K562 (cell line): ENCODE data around the gene AP3B2. TPM values are rescaled to one million over a fixed set of nuclear protein-coding genes. Genes with fewer than 3 reads are reported as not detected.

Source experiments
- CBFA2T2 ChIP-seq: fragments of 450-650 bp; conservative IDR thresholded peaks from 2 replicates; pipeline ENCODE4 v1.6.1; 2017; ENCODE audit warnings: mild to moderate bottlenecking
- EHMT2 ChIP-seq: fragments of 450-650 bp; IDR thresholded peaks from 2 replicates; pipeline ENCODE4 v1.6.1; 2018; ENCODE audit warnings: antibody characterized with exemption
- HNRNPUL1 ChIP-seq: fragments of 200-400 bp; formaldehyde crosslinking; IDR thresholded peaks from 2 replicates; pipeline ENCODE4 v1.6.1; 2017; ENCODE audit warnings: low read length
- KDM4B ChIP-seq, 2 experiments: fragments of 450-650 bp in 1 of 2; sonication (generic) in 1 of 2; IDR thresholded peaks; 2 replicates each; pipeline ENCODE4 v1.6.1; 2016 to 2017; ENCODE audit warnings: borderline replicate concordance in 2 of 2, antibody characterized with exemption in 1 of 2, low read depth in 1 of 2, mild to moderate bottlenecking in 1 of 2
- TCF3 ChIP-seq: sonication (generic); formaldehyde crosslinking; IDR thresholded peaks from 2 replicates; pipeline ENCODE4 v1.4.0; 2020; ENCODE audit warnings: mild to moderate bottlenecking, missing genetic modification reagents
- ZNF347 ChIP-seq: fragments of 450-650 bp; formaldehyde crosslinking; IDR thresholded peaks from 2 replicates; pipeline ENCODE4 v1.4.0; 2020; ENCODE audit warnings: low read depth, mild to moderate bottlenecking, moderate library complexity
- ZNF518B ChIP-seq: fragments of 250-450 bp; sonication (Bioruptor Pico); IDR thresholded peaks from 2 replicates; pipeline ENCODE4 v1.5.0; 2021; ENCODE audit warnings: mild to moderate bottlenecking, moderate library complexity
- polyA plus RNA-seq, 8 experiments: library from polyadenylated mRNA; depleted of rRNA in 4 of 8; stranded (reverse) in 5 of 8; unstranded in 3 of 8; fragments of >200 nt; fragmentation: Nextera tagmentation in 2 of 8; fragmentation: Illumina TruSeq in 1 of 8; extraction: Ambion mirVana in 2 of 8; extraction: Trizol in 1 of 8; gene quantifications; 2 replicates each; pipeline versions ENCODE4 v1.2.1 to v1.2.3, GENCODE V29; 2011 to 2014; ENCODE audit warnings: inconsistent platforms in 1 of 8, missing spikeins in 1 of 8
- total RNA-seq, 7 experiments: library from RNA; depleted of rRNA in 6 of 7; stranded (reverse); fragments of >200 nt in 6 of 7; fragmentation: Illumina TruSeq in 2 of 7; extraction: Trizol in 2 of 7; gene quantifications; 2 replicates each; pipeline versions ENCODE4 v1.2.1 to v1.2.3, GENCODE V29; 2011 to 2021; ENCODE audit warnings: low replicate concordance in 1 of 7
- TF ChIP-seq, protein P1 (sequence below), 2 experiments: fragments of 450-650 bp; IDR thresholded peaks; 2 replicates each; pipeline ENCODE4 v1.6.1; 2018; ENCODE audit warnings: mild to moderate bottlenecking in 2 of 2, low read depth in 1 of 2; ENCODE audit not compliant: partially characterized antibody in 2 of 2
- TF ChIP-seq, protein P2 (sequence below): fragments of 200-600 bp; sonication (generic); IDR thresholded peaks from one replicate; pipeline ENCODE4 v1.6.1; 2012; ENCODE audit warnings: mild to moderate bottlenecking, low read depth, low read length, inconsistent platforms

The AP3B2 gene
- total and polyA plus RNA-seq, 9 of the 15 experiments (the other 6 are each of a cell fraction or from before 2014, with no cell fraction given): 0.03 to 0.15 (median 0.10) TPM; not detected in 2

- TF ChIP-seq, protein P1, sequence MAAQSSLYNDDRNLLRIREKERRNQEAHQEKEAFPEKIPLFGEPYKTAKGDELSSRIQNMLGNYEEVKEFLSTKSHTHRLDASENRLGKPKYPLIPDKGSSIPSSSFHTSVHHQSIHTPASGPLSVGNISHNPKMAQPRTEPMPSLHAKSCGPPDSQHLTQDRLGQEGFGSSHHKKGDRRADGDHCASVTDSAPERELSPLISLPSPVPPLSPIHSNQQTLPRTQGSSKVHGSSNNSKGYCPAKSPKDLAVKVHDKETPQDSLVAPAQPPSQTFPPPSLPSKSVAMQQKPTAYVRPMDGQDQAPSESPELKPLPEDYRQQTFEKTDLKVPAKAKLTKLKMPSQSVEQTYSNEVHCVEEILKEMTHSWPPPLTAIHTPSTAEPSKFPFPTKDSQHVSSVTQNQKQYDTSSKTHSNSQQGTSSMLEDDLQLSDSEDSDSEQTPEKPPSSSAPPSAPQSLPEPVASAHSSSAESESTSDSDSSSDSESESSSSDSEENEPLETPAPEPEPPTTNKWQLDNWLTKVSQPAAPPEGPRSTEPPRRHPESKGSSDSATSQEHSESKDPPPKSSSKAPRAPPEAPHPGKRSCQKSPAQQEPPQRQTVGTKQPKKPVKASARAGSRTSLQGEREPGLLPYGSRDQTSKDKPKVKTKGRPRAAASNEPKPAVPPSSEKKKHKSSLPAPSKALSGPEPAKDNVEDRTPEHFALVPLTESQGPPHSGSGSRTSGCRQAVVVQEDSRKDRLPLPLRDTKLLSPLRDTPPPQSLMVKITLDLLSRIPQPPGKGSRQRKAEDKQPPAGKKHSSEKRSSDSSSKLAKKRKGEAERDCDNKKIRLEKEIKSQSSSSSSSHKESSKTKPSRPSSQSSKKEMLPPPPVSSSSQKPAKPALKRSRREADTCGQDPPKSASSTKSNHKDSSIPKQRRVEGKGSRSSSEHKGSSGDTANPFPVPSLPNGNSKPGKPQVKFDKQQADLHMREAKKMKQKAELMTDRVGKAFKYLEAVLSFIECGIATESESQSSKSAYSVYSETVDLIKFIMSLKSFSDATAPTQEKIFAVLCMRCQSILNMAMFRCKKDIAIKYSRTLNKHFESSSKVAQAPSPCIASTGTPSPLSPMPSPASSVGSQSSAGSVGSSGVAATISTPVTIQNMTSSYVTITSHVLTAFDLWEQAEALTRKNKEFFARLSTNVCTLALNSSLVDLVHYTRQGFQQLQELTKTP (IDR thresholded peaks at IDR 0.05; ENCODE audit: low read depth in 1 of 2, partially characterized antibody in 2 of 2): no peak
- TF ChIP-seq CBFA2T2 (peak; percentile 76), KDM4B (IDR thresholded peaks at IDR 0.05; ENCODE audit: borderline replicate concordance in 2 of 2, low read depth in 1 of 2) (no peak), HNRNPUL1 (no peak), TCF3 (peak; percentile 76), ZNF347 (CRISPR knock-in tag) (no peak), EHMT2 (peak; percentile 24; the same call in 1 of the 2 replicates), ZNF518B (CRISPR knock-in tag) (no peak)
- TF ChIP-seq, protein P2, sequence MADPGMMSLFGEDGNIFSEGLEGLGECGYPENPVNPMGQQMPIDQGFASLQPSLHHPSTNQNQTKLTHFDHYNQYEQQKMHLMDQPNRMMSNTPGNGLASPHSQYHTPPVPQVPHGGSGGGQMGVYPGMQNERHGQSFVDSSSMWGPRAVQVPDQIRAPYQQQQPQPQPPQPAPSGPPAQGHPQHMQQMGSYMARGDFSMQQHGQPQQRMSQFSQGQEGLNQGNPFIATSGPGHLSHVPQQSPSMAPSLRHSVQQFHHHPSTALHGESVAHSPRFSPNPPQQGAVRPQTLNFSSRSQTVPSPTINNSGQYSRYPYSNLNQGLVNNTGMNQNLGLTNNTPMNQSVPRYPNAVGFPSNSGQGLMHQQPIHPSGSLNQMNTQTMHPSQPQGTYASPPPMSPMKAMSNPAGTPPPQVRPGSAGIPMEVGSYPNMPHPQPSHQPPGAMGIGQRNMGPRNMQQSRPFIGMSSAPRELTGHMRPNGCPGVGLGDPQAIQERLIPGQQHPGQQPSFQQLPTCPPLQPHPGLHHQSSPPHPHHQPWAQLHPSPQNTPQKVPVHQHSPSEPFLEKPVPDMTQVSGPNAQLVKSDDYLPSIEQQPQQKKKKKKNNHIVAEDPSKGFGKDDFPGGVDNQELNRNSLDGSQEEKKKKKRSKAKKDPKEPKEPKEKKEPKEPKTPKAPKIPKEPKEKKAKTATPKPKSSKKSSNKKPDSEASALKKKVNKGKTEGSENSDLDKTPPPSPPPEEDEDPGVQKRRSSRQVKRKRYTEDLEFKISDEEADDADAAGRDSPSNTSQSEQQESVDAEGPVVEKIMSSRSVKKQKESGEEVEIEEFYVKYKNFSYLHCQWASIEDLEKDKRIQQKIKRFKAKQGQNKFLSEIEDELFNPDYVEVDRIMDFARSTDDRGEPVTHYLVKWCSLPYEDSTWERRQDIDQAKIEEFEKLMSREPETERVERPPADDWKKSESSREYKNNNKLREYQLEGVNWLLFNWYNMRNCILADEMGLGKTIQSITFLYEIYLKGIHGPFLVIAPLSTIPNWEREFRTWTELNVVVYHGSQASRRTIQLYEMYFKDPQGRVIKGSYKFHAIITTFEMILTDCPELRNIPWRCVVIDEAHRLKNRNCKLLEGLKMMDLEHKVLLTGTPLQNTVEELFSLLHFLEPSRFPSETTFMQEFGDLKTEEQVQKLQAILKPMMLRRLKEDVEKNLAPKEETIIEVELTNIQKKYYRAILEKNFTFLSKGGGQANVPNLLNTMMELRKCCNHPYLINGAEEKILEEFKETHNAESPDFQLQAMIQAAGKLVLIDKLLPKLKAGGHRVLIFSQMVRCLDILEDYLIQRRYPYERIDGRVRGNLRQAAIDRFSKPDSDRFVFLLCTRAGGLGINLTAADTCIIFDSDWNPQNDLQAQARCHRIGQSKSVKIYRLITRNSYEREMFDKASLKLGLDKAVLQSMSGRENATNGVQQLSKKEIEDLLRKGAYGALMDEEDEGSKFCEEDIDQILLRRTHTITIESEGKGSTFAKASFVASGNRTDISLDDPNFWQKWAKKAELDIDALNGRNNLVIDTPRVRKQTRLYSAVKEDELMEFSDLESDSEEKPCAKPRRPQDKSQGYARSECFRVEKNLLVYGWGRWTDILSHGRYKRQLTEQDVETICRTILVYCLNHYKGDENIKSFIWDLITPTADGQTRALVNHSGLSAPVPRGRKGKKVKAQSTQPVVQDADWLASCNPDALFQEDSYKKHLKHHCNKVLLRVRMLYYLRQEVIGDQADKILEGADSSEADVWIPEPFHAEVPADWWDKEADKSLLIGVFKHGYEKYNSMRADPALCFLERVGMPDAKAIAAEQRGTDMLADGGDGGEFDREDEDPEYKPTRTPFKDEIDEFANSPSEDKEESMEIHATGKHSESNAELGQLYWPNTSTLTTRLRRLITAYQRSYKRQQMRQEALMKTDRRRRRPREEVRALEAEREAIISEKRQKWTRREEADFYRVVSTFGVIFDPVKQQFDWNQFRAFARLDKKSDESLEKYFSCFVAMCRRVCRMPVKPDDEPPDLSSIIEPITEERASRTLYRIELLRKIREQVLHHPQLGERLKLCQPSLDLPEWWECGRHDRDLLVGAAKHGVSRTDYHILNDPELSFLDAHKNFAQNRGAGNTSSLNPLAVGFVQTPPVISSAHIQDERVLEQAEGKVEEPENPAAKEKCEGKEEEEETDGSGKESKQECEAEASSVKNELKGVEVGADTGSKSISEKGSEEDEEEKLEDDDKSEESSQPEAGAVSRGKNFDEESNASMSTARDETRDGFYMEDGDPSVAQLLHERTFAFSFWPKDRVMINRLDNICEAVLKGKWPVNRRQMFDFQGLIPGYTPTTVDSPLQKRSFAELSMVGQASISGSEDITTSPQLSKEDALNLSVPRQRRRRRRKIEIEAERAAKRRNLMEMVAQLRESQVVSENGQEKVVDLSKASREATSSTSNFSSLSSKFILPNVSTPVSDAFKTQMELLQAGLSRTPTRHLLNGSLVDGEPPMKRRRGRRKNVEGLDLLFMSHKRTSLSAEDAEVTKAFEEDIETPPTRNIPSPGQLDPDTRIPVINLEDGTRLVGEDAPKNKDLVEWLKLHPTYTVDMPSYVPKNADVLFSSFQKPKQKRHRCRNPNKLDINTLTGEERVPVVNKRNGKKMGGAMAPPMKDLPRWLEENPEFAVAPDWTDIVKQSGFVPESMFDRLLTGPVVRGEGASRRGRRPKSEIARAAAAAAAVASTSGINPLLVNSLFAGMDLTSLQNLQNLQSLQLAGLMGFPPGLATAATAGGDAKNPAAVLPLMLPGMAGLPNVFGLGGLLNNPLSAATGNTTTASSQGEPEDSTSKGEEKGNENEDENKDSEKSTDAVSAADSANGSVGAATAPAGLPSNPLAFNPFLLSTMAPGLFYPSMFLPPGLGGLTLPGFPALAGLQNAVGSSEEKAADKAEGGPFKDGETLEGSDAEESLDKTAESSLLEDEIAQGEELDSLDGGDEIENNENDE: no peak
Measured at GRCh38 chr15:82635798-82636197, 73.9 kb downstream of the AP3B2 start (continued).
